SK-N-SH (cell line): Measurements from ENCODE around the gene HM13.

ENCODE experiments used
- EP300 ChIP-seq, 2 experiments: IDR thresholded peaks; 2 replicates each; pipeline versions ENCODE4 v1.4.0 to v1.6.1; 2012; ENCODE audit warnings: borderline replicate concordance in 1 of 2, low read depth in 1 of 2, low read length in 1 of 2
- GATA2 ChIP-seq: sonication (generic); formaldehyde crosslinking; IDR thresholded peaks from 2 replicates; pipeline ENCODE4 v1.5.0; 2020; ENCODE audit warnings: mild to moderate bottlenecking, missing genetic modification reagents
- JUND ChIP-seq: IDR thresholded peaks from 2 replicates; pipeline ENCODE4 v1.4.0; 2012
- RFX5 ChIP-seq: IDR thresholded peaks from 2 replicates; pipeline ENCODE4 v1.6.1; 2012; ENCODE audit warnings: mild to moderate bottlenecking, improper control_type of control experiment, low read length
- TF ChIP-seq, protein P1 (sequence below): IDR thresholded peaks from 2 replicates; pipeline ENCODE4 v1.6.1; 2012; ENCODE audit warnings: mild to moderate bottlenecking, low read depth, low read length, moderate library complexity
- TF ChIP-seq, protein P2 (sequence below): fragments of 200-600 bp; sonication (generic); IDR thresholded peaks from 2 replicates; pipeline ENCODE4 v1.6.1; 2017; ENCODE audit warnings: antibody characterized with exemption, mild to moderate bottlenecking, moderate library complexity

DNA sequence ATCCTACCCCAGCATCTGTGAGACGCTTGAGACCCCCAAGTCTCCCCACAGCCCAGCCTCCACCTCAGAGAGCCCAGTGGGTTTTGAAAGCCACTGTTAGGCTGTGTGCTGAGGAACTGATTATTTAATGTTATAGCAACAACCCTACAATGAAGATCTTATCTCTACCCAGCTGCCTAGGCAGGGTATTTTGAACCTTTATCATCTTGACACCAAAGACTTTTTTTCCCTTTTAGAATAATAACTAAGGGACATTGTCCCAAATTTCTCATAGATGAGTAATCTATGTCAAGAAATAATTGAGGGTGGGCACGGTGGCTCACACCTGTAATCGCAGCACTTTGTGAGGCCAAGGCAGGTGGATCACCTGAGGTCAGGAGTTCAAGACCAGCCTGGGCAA is 26.2 kb downstream of the HM13 start:
- no peak for TF ChIP-seq EP300 (IDR thresholded peaks at IDR 0.05; ENCODE audit: borderline replicate concordance in 1 of 2, low read depth in 1 of 2, low read length in 1 of 2)
- no peak for TF ChIP-seq GATA2 (CRISPR knock-in tag)
- TF ChIP-seq RFX5: no peak
- TF ChIP-seq, protein P1, sequence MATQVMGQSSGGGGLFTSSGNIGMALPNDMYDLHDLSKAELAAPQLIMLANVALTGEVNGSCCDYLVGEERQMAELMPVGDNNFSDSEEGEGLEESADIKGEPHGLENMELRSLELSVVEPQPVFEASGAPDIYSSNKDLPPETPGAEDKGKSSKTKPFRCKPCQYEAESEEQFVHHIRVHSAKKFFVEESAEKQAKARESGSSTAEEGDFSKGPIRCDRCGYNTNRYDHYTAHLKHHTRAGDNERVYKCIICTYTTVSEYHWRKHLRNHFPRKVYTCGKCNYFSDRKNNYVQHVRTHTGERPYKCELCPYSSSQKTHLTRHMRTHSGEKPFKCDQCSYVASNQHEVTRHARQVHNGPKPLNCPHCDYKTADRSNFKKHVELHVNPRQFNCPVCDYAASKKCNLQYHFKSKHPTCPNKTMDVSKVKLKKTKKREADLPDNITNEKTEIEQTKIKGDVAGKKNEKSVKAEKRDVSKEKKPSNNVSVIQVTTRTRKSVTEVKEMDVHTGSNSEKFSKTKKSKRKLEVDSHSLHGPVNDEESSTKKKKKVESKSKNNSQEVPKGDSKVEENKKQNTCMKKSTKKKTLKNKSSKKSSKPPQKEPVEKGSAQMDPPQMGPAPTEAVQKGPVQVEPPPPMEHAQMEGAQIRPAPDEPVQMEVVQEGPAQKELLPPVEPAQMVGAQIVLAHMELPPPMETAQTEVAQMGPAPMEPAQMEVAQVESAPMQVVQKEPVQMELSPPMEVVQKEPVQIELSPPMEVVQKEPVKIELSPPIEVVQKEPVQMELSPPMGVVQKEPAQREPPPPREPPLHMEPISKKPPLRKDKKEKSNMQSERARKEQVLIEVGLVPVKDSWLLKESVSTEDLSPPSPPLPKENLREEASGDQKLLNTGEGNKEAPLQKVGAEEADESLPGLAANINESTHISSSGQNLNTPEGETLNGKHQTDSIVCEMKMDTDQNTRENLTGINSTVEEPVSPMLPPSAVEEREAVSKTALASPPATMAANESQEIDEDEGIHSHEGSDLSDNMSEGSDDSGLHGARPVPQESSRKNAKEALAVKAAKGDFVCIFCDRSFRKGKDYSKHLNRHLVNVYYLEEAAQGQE: no peak
- TF ChIP-seq, protein P2, sequence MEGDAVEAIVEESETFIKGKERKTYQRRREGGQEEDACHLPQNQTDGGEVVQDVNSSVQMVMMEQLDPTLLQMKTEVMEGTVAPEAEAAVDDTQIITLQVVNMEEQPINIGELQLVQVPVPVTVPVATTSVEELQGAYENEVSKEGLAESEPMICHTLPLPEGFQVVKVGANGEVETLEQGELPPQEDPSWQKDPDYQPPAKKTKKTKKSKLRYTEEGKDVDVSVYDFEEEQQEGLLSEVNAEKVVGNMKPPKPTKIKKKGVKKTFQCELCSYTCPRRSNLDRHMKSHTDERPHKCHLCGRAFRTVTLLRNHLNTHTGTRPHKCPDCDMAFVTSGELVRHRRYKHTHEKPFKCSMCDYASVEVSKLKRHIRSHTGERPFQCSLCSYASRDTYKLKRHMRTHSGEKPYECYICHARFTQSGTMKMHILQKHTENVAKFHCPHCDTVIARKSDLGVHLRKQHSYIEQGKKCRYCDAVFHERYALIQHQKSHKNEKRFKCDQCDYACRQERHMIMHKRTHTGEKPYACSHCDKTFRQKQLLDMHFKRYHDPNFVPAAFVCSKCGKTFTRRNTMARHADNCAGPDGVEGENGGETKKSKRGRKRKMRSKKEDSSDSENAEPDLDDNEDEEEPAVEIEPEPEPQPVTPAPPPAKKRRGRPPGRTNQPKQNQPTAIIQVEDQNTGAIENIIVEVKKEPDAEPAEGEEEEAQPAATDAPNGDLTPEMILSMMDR: no peak
- no peak for TF ChIP-seq JUND
